H1 (cell line): ENCODE data around the gene ZBTB20.

Experiments used
- CREB1 ChIP-seq: IDR thresholded peaks from 2 replicates; pipeline ENCODE4 v1.6.1; 2012; ENCODE audit warnings: inconsistent platforms
- EZH2 ChIP-seq: fragments of 200-600 bp; sonication (generic); IDR thresholded peaks from 2 replicates; pipeline ENCODE4 v1.7.1; 2012; ENCODE audit warnings: low read depth, mild to moderate bottlenecking, moderate library complexity, low read length, inconsistent platforms; ENCODE audit not compliant: severe bottlenecking
- POLR2A ChIP-seq, 2 experiments: IDR thresholded peaks; 1 replicate in 1 of 2; 2 replicates in 1 of 2; pipeline ENCODE4 v1.6.1; 2011; ENCODE audit warnings: low read depth in 2 of 2, low read length in 2 of 2, mild to moderate bottlenecking in 2 of 2; ENCODE audit errors: control extremely low read depth in 1 of 2
- RNF2 ChIP-seq: fragments of 200-900, 300-1000 bp; sonication (generic); IDR thresholded peaks from 2 replicates; pipeline ENCODE4 v1.7.1; 2016; ENCODE audit warnings: borderline replicate concordance, low read depth, mild to moderate bottlenecking, antibody characterized with exemption, low read length; ENCODE audit not compliant: poor library complexity, severe bottlenecking; ENCODE audit errors: missing control alignments
- SRF ChIP-seq: IDR thresholded peaks from 2 replicates; pipeline ENCODE4 v1.6.1; 2011; ENCODE audit warnings: mild to moderate bottlenecking, low read depth, low read length, moderate library complexity
- TF ChIP-seq, protein P1 (sequence below), 3 experiments: IDR thresholded peaks; 1 replicate in 2 of 3; 2 replicates in 1 of 3; pipeline versions ENCODE4 v1.5.1 to v1.6.1; 2011; ENCODE audit warnings: low read length in 3 of 3, mild to moderate bottlenecking in 3 of 3, inconsistent platforms in 2 of 3, low read depth in 1 of 3, moderate library complexity in 1 of 3; ENCODE audit not compliant: insufficient read depth in 1 of 3; ENCODE audit errors: control extremely low read depth in 1 of 3

DNA sequence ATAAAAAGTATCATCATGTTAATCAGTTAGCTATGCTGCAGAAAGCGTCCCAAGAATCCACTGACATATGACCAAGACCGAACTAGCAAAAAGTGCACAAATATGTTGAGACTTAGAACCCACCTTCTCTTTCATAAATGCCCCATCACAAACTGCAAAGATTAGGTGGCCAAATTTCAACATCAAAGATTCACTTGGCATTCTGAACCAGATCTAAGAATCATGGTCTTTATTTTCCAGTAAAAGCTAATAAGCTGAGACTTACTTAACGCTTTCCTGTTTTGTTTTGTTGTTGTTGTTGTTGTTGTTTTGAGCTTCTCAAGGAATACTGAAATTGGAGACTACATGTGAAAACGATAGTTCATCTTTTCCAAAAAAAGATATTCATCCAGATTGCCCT lies 62.4 kb downstream of the ZBTB20 start:
- TF ChIP-seq, protein P1, sequence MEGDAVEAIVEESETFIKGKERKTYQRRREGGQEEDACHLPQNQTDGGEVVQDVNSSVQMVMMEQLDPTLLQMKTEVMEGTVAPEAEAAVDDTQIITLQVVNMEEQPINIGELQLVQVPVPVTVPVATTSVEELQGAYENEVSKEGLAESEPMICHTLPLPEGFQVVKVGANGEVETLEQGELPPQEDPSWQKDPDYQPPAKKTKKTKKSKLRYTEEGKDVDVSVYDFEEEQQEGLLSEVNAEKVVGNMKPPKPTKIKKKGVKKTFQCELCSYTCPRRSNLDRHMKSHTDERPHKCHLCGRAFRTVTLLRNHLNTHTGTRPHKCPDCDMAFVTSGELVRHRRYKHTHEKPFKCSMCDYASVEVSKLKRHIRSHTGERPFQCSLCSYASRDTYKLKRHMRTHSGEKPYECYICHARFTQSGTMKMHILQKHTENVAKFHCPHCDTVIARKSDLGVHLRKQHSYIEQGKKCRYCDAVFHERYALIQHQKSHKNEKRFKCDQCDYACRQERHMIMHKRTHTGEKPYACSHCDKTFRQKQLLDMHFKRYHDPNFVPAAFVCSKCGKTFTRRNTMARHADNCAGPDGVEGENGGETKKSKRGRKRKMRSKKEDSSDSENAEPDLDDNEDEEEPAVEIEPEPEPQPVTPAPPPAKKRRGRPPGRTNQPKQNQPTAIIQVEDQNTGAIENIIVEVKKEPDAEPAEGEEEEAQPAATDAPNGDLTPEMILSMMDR (IDR thresholded peaks at IDR 0.05; ENCODE audit: control extremely low read depth in 1 of 3, insufficient read depth in 1 of 3, low read depth in 1 of 3, low read length in 3 of 3): no peak
- TF ChIP-seq POLR2A (IDR thresholded peaks at IDR 0.05; ENCODE audit: control extremely low read depth in 1 of 2, low read depth in 2 of 2, low read length in 2 of 2) (no peak), EZH2 (no peak), SRF (no peak), CREB1 (no peak), RNF2 (no peak)
